H1 (cell line): ENCODE measurements around the gene NTMT1. TPM values are rescaled to one million over a fixed set of nuclear protein-coding genes. Genes with fewer than 3 reads are reported as not detected.

Experiments
- CTCF ChIA-PET: fragments of 300-600 bp; sonication (Branson Sonifier 250); formaldehyde crosslinking; loops from one replicate; lab custom pipeline; 2021; ENCODE audit not compliant: partially characterized antibody; lab: Charles Lee
- POLR2A ChIA-PET: fragments of 300-600 bp; sonication (Branson Sonifier 250); formaldehyde crosslinking; loops from one replicate; lab custom pipeline; 2021; ENCODE audit warnings: inconsistent platforms; ENCODE audit not compliant: partially characterized antibody; lab: Charles Lee
- DNase-seq, 2 experiments: peaks; one replicate each; pipeline versions ENCODE4 v3.0.0 to v3.0.0-alpha.2; 2010 to 2022; ENCODE audit warnings: low spot score in 2 of 2, low read depth in 1 of 2, mixed read lengths in 1 of 2
- FAIRE-seq: peaks from 2 replicates; lab custom pipeline; 2011; peaks lifted over from hg19 to GRCh38; lab: Jason Lieb, UNC
- H2AFZ ChIP-seq: 2 replicates; pipeline ENCODE4 v1.8.1; 2012; ENCODE audit warnings: low read length, inconsistent platforms
- H2AK5ac ChIP-seq: 2 replicates; pipeline ENCODE4 v1.6.1; 2013; ENCODE audit warnings: low read depth, low read length
- H2BK120ac ChIP-seq: replicated peaks from 2 replicates; pipeline ENCODE3; 2013; ENCODE audit warnings: low read depth, low read length, inconsistent platforms
- H2BK12ac ChIP-seq: 2 replicates; pipeline ENCODE4 v1.6.1; 2013; ENCODE audit warnings: low read depth, low read length
- H2BK15ac ChIP-seq: 2 replicates; pipeline ENCODE4 v1.6.1; 2013; ENCODE audit warnings: low read length
- H2BK20ac ChIP-seq: 2 replicates; pipeline ENCODE4 v1.6.1; 2013; ENCODE audit warnings: low read length
- H2BK5ac ChIP-seq: 2 replicates; pipeline ENCODE4 v1.6.1; 2013; ENCODE audit warnings: low read depth, low read length
- H3K14ac ChIP-seq: 2 replicates; pipeline ENCODE4 v1.6.1; 2013; ENCODE audit warnings: inconsistent platforms; ENCODE audit not compliant: insufficient read length
- H3K18ac ChIP-seq: 2 replicates; pipeline ENCODE4 v1.6.1; 2013; ENCODE audit warnings: low read length; ENCODE audit errors: extremely low read depth
- H3K23ac ChIP-seq: 2 replicates; pipeline ENCODE4 v1.6.1; 2013; ENCODE audit warnings: inconsistent platforms; ENCODE audit not compliant: insufficient read length
- H3K23me2 ChIP-seq: 2 replicates; pipeline ENCODE4 v1.6.1; 2013; ENCODE audit warnings: low read depth, low read length
- H3K27ac ChIP-seq: 2 replicates; pipeline ENCODE4 v1.6.1; 2011; ENCODE audit warnings: low read depth, low read length, inconsistent platforms
- H3K27me3 ChIP-seq, 4 experiments: replicated peaks in 1 of 4; 1 replicate in 1 of 4; 2 replicates in 3 of 4; pipeline versions ENCODE4 v1.6.1 to v1.8.1; 2011 to 2013; ENCODE audit warnings: low read length in 3 of 4, mild to moderate bottlenecking in 3 of 4, inconsistent platforms in 2 of 4, mixed read lengths in 2 of 4, moderate library complexity in 1 of 4; ENCODE audit not compliant: control insufficient read depth in 3 of 4, insufficient read depth in 3 of 4; ENCODE audit errors: extremely low read depth in 1 of 4
- H3K36me3 ChIP-seq, 4 experiments: 2 replicates each; pipeline versions ENCODE4 v1.6.1 to v1.8.1; 2011 to 2013; ENCODE audit warnings: mild to moderate bottlenecking in 4 of 4, low read length in 3 of 4, moderate library complexity in 2 of 4, control low read depth in 1 of 4, inconsistent platforms in 1 of 4; ENCODE audit not compliant: insufficient read depth in 4 of 4, control insufficient read depth in 2 of 4
- H3K4ac ChIP-seq: replicated peaks from 2 replicates; pipeline ENCODE3; 2013; ENCODE audit warnings: low read length, low read depth, mixed read lengths, inconsistent platforms; ENCODE audit not compliant: insufficient read length
- H3K4me1 ChIP-seq, 4 experiments: replicated peaks in 1 of 4; 1 replicate in 1 of 4; 2 replicates in 3 of 4; pipeline versions ENCODE4 v1.6.1 to v1.8.1; 2011 to 2013; ENCODE audit warnings: low read length in 3 of 4, inconsistent platforms in 2 of 4, mixed read lengths in 1 of 4; ENCODE audit not compliant: insufficient read depth in 4 of 4, control insufficient read depth in 3 of 4
- H3K4me2 ChIP-seq, 2 experiments: 2 replicates each; pipeline versions ENCODE4 v1.6.1 to v1.8.1; 2011 to 2013; ENCODE audit warnings: low read depth in 2 of 2, low read length in 2 of 2, control low read depth in 1 of 2, inconsistent platforms in 1 of 2, mild to moderate bottlenecking in 1 of 2; ENCODE audit not compliant: insufficient read depth in 1 of 2
- H3K4me3 ChIP-seq, 4 experiments: fragments of 200-600, 300-600 bp in 1 of 4; sonication (generic), shearing (Covaris generic), sonication (Bioruptor Twin) in 1 of 4; 2 replicates each; pipeline versions ENCODE4 v1.5.1 to v1.8.1; 2011 to 2016; ENCODE audit warnings: low read length in 4 of 4, low read depth in 3 of 4, control low read depth in 2 of 4, inconsistent platforms in 2 of 4, mild to moderate bottlenecking in 2 of 4, mixed read lengths in 1 of 4, moderate library complexity in 1 of 4; ENCODE audit not compliant: insufficient read depth in 2 of 4; ENCODE audit errors: extremely low read depth in 1 of 4
- H3K56ac ChIP-seq: replicated peaks from 2 replicates; pipeline ENCODE3; 2013; ENCODE audit warnings: low read depth, mild to moderate bottlenecking, mixed read lengths, low read length, inconsistent platforms; ENCODE audit not compliant: insufficient read length
- H3K79me1 ChIP-seq: 2 replicates; pipeline ENCODE4 v1.6.1; 2013; ENCODE audit warnings: low read depth, low read length, control low read depth
- H3K79me2 ChIP-seq, 2 experiments: 2 replicates each; pipeline versions ENCODE4 v1.6.1 to v1.8.1; 2012 to 2013; ENCODE audit warnings: low read length in 2 of 2, mild to moderate bottlenecking in 2 of 2, inconsistent platforms in 1 of 2; ENCODE audit not compliant: insufficient read depth in 2 of 2, control insufficient read depth in 1 of 2
- H3K9ac ChIP-seq, 4 experiments: replicated peaks in 1 of 4; 1 replicate in 1 of 4; 2 replicates in 3 of 4; pipeline versions ENCODE4 v1.6.1 to v1.8.1; 2011 to 2013; ENCODE audit warnings: low read depth in 3 of 4, low read length in 3 of 4, control low read depth in 2 of 4, mild to moderate bottlenecking in 2 of 4, moderate library complexity in 2 of 4, inconsistent platforms in 1 of 4; ENCODE audit errors: extremely low read depth in 1 of 4
- H3K9me3 ChIP-seq, 2 experiments: 2 replicates each; pipeline versions ENCODE4 v1.6.1 to v1.8.1; 2012 to 2013; ENCODE audit warnings: mild to moderate bottlenecking in 2 of 2, moderate library complexity in 2 of 2, control low read depth in 1 of 2, inconsistent platforms in 1 of 2, low read depth in 1 of 2, low read length in 1 of 2, mixed read lengths in 1 of 2; ENCODE audit not compliant: insufficient read depth in 2 of 2
- H4K20me1 ChIP-seq, 2 experiments: replicated peaks in 1 of 2; 2 replicates each; pipeline versions ENCODE3 to v1.8.1; 2011 to 2013; ENCODE audit warnings: inconsistent platforms in 2 of 2, low read length in 2 of 2, mild to moderate bottlenecking in 1 of 2; ENCODE audit not compliant: insufficient read depth in 2 of 2, control insufficient read depth in 1 of 2
- H4K5ac ChIP-seq: 2 replicates; pipeline ENCODE4 v1.6.1; 2013; ENCODE audit warnings: low read length, low read depth, mixed read lengths, inconsistent platforms; ENCODE audit not compliant: insufficient read length
- H4K8ac ChIP-seq: 2 replicates; pipeline ENCODE4 v1.8.0; 2013; ENCODE audit warnings: mild to moderate bottlenecking, moderate library complexity, low read length, inconsistent platforms; ENCODE audit not compliant: insufficient read depth; ENCODE audit errors: extremely low read depth
- H4K91ac ChIP-seq: replicated peaks from 2 replicates; pipeline ENCODE3; 2013; ENCODE audit warnings: low read length, mixed read lengths, inconsistent platforms; ENCODE audit not compliant: insufficient read length
- WGBS, 2 experiments: shearing (Covaris generic) in 1 of 2; methylation state at CpG; one replicate each; pipeline versions ENCODE4 v1.1.6 to v1.1.7; 2013 to 2015; ENCODE audit warnings: low lambda C conversion rate in 2 of 2, mixed read lengths in 2 of 2, inconsistent platforms in 1 of 2, low coverage in 1 of 2, missing lambda C conversion rate in 1 of 2; ENCODE audit not compliant: insufficient replicate concordance in 2 of 2, insufficient coverage in 1 of 2, insufficient read length in 1 of 2; ENCODE audit errors: extremely low coverage in 1 of 2, missing lambda C conversion rate in 1 of 2; 5-methylcytosine and 5-hydroxymethylcytosine counted together
- polyA plus RNA-seq, 7 experiments: library from polyadenylated mRNA; depleted of rRNA in 3 of 7; stranded (reverse) in 5 of 7; unstranded in 2 of 7; fragments of >200 nt in 5 of 7; fragments of 200-250 nt in 2 of 7; gene quantifications; 1 replicate in 5 of 7; 2 replicates in 1 of 7; 4 replicates in 1 of 7; pipeline versions ENCODE4 v1.2.1 to v1.2.3, GENCODE V29; 2011 to 2013; ENCODE audit warnings: missing spikeins in 2 of 7, mixed read lengths in 2 of 7
- total RNA-seq: library from RNA; stranded (reverse); fragmentation: NEBNext Ultra II Directional; extraction: Animal tissue kit (Norgen Biotek cat#: 25700); gene quantifications from 2 replicates; pipeline ENCODE4 v1.2.1, GENCODE V29; 2021

Gene NTMT1
- total and polyA plus RNA-seq, 2 of the 8 experiments (the other 6 are each of a cell fraction or from before 2014, with no cell fraction given), result 66.8 to 70.2 TPM

GRCh38 chr9:129595311-129595741 is 30.6 kb upstream of the NTMT1 start:
- H4K91ac ChIP-seq, result no peak overlapping the region
- POLR2A ChIA-PET, result no interaction called here
- no peak for FAIRE-seq

More at GRCh38 chr9:129595311-129595741, 30.6 kb upstream of the NTMT1 start:
- Histone ChIP-seq H3K4me1 (peaks cover 0 to 26% (median 16%) of the 10 kb centered on the region in 4 experiments; a peak in 6 of 7 replicates), H2AFZ (no peak overlapping the region), H3K36me3 (no peaks in the 10 kb centered on the region), H3K27ac (no peak overlapping the region), H3K14ac (no peak overlapping the region), H3K79me1 (no peaks in the 10 kb centered on the region), H4K8ac (no peak overlapping the region), H3K4me3 (no peak overlapping the region), H3K79me2 (no peaks in the 10 kb centered on the region), H2BK12ac (no peak overlapping the region), H3K4me2 (no peak overlapping the region), H2BK15ac (no peak overlapping the region), H4K20me1 (no peaks in the 10 kb centered on the region), H2BK5ac (no peak overlapping the region), H3K23ac (no peak overlapping the region), H3K23me2 (peaks cover 11% of the 10 kb centered on the region; the same call in 1 of the 2 replicates), H3K27me3 (peaks cover 0 to 24% (median 16%) of the 10 kb centered on the region in 4 experiments; a peak in 6 of 7 replicates), H3K4ac (no peak overlapping the region), H2AK5ac (no peak overlapping the region), H3K18ac (no peak overlapping the region), H3K9me3 (no peaks in the 10 kb centered on the region), H4K5ac (no peak overlapping the region), H2BK20ac (no peak overlapping the region), H3K9ac (no peak overlapping the region), H3K56ac (no peak overlapping the region), H2BK120ac (no peak overlapping the region)
- DNase-seq, result no peak
- CTCF ChIA-PET, result interaction anchor here (1.4 to 3.6 kb wide), 10 partner anchors 11 to 463 kb away, joined by 4 to 12 read pairs (median 4); no protein-coding TSS in a partner anchor
- WGBS, 2 experiments, result 80% methylated on average over 5 of the region's 5 CpGs; no CpG with 5 or more reads in 1 of the 2 experiments
